GM03348 (cell line): ENCODE measurements around the gene MATCAP1.
A peak's percentile ranks its signal among the peaks of the same experiment; 100 is the strongest.

Experiments used
- DNase-seq: peaks from one replicate; pipeline ENCODE4 v3.0.0; 2012; ENCODE audit warnings: low spot score

MATCAP1 gene

GRCh38 chr16:67156143-67156844, 27.5 kb downstream of the MATCAP1 start:
- no peak for DNase-seq

GRCh38 chr16:67155295-67156142, 28.2 kb downstream of the MATCAP1 start:
- peak; percentile 93 for DNase-seq

DNA sequence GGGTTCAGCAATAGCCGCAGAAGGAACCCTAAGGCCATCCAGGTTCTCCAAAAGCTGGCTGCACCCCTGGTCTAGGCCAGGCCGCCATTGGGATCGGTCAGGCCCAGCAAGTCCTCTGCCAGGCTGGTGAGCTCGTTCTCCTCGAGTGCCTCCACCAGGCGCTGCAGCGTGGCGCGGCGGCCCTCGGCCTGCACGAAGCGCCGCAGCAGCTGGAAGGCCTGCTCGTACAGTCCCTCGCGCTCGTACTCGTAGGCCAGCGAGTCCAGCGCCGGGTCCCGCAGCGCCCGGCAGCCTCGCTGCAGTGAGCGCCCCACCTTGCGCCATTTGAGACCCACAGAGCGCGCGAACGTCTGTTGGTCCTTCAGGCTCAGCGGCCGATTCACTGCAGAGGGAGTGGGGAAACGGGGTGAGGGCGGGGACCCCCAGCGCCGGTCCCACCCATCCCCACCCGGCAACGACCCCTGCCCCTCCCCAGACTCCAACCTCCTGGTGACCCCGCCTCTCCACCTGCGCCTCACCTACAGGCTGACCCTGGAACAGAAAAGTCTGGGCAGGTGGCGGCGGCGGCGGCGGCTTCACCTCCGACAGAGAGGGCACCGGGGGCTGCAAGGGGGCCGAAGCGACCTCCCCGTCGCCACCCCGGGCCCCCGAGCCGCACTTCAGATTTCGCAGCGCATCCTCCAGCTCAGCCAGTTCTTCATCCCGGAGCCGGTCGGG, 29.0 kb downstream of the MATCAP1 start:
- no peak for DNase-seq

DNA sequence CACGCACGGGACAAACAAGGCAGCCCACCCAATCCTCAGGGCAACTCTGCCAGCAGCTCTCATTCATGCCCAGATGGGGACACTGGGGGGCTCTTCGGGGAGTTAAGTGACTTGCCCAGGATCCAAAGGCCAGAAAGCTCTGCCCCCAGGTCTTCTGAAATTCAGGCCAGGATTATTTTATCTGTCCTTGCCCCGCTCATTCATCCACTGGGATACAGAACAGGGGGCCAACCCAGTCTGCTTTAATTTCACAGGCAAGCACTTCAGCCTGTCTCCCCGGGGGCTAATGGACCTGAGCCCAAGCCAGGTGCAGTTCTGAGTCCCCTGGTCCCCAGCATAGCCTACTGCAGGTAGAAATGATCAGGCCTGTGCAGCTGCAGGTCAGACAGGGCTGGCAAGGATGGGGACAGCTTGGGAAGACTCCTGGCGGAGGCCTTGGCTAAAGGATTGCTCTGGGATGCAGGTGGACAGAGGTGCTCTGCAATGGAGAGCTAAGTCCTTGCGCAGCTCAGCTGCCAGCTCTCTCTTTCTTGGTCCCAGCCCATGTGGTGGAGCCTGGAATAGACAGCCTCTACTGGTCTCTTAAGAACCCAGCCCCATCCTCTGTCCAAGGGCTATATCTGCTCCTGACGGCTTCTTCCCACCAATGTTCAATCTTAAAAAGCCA, 32.2 kb downstream of the MATCAP1 start:
- DNase-seq: no peak

- DNase-seq: peak; percentile 94
These were observed 32.8 kb downstream of the MATCAP1 start, which contains the start of gene B3GNT9 for GRCh38 chr16:67150833-67151396. B3GNT9 (minus strand) TSS chr16:67150998; CDS start chr16:67150485, 513 bp downstream.

- DNase-seq: peak; percentile 86
These were observed 33.5 kb downstream of the MATCAP1 start for GRCh38 chr16:67150047-67150832.

- DNase-seq: no peak
These were observed 34.3 kb downstream of the MATCAP1 start for GRCh38 chr16:67149276-67150046.

DNA sequence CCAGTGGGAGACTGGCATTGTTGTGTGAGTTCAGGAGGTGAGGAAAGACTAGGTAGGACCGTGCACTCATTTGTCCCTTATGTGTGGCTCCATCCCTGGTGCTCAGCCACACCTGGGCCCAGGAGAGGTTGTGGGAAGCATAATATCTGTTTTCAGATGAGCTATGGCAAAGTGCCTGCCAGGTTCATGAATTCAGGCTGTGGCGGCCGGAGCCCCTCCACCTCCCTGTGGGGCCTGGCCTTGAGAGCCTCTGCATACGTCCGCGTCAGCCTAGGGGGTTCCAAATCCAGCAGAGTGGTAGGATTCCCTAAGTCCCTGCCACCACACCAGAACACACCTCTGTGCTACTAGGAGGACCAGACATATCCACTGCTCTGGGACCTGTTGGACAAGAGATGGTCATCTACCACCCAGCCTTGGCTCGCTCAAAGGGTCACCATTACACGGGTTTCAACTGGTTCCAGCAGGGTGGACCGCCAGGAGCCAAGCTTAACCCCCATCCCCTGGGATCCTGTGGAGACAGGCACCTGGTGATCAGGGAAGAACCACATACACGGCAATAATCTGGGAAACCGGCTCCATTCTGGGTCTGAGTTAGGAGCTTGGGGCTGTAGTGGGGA, 35.0 kb downstream of the MATCAP1 start:
- no peak for DNase-seq

GRCh38 chr16:67148221-67148620, 35.5 kb downstream of the MATCAP1 start:
- no peak for DNase-seq

GRCh38 chr16:67147437-67148140, 36.2 kb downstream of the MATCAP1 start:
- no peak for DNase-seq

DNA sequence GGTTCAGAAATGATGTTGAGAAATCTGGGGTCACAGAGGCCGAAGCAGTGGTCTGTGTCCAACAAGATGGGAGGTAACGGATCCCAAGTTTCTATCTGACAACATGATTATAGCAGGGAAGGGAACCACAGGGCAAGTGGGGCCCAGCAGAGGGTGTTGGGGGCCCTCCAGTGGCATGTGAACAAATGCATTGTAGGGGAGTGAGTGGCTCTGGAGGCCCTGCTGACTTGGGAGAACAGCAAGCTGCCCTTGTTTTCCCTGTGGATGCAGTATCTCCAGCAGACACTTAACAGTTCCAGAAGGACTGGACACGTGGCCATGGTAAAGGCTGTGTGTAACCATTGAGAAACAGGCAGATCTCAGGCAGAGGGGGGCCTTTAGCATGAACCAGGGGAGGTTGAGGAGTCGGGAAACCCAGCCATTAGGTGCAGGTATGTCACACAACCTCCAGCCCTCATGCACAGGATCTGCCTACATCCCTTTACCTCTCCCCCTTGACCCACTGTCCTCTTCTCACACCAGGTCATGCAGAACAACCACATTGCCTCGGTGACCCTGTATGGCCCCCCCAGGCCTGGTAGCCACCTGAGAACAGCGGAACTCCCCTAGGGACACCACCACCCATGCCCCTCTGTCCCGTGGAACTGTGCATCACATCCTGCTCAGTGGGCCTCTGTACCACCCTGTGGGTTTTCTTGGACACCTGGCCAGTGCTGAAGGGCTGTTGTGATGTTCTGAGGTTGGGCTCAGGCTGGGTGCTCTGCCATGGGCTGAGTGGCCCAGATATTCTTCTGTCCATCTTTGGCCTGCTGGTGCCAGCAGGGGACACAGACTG, 37.0 kb downstream of the MATCAP1 start:
- no peak for DNase-seq

- no peak for DNase-seq
These were observed 38.0 kb downstream of the MATCAP1 start for GRCh38 chr16:67145746-67146145.

GRCh38 chr16:67144943-67145342, 38.8 kb downstream of the MATCAP1 start:
- no peak for DNase-seq

DNA sequence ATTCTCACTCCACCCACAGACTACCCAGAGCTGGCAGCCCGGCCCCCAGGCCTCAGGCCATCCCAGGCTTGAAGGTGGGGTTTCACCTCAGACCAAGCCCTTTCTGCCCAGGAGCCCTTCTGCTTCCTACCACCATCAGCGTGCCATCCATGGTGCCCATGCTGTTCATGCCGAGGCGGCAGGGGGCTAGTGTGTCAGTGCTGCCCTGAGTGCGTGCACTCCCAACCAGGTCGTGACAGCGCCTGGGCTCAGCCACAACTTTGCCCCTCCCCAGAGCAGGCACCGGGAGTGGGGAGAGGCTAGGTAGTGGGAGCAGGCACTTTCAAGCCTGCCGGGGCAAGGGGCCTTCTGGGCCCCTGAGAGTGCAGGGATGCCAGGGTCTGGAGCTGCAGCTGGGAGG, 41.4 kb downstream of the MATCAP1 start:
- no peak for DNase-seq

DNA sequence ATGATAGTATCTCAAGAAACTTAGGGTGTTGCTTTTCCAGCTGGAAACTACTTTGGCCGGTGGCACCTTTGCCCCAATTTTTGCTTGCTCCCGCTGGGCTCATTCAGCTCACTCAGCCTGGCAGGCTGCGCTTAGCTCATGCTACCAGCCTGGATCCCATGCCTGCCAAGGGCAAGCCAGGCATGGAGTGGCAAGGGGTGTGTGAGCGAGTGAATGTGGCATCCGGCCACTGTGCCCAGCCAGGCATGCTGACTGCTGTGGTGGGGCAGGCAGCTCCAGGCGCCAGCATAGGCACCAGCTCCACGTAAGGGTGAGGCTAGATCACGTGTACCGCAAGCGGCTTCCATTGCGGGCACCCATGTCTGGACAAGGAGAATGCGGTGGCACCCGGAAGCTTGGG, 42.4 kb downstream of the MATCAP1 start:
- no peak for DNase-seq

- DNase-seq: no peak
These were observed 46.2 kb downstream of the MATCAP1 start for GRCh38 chr16:67137605-67138004.

DNA sequence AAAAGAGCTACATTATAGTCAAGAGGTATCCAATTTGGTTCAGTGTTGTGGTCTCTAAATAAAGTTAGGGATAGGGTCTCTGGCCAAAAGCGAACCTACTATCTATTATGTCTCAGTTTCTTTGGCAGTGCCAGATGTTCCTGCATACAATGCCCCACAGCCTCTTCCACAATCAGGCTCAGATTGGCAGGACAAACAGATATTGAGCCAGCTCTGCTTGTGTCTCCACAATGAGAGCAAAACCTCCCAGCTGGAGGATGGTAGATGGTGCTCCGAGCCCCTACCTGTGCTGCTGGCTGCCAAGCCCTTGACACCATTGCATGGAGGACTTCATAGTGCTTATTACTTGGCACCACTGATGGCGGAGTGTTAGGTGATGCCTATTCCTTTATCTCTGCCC, 54.3 kb downstream of the MATCAP1 start:
- no peak for DNase-seq

GRCh38 chr16:67128887-67129286, 54.9 kb downstream of the MATCAP1 start:
- DNase-seq: no peak
